SK-N-SH treated with all-trans-retinoic acid at 6 μM for 48 hours (cell line): ENCODE results near the gene ZNF610.

ENCODE experiments used
- ATAC-seq: fragments of 200-7000 bp; cut with Tn5 transposase; 3 replicates; pipeline ENCODE4 v1.9.1; 2020; ENCODE audit warnings: mild to moderate bottlenecking, moderate library complexity
- ARNTL ChIP-seq: fragments of 450-650 bp; formaldehyde crosslinking; IDR thresholded peaks from 2 replicates; pipeline ENCODE4 v1.5.0; 2020; ENCODE audit warnings: low read depth, mild to moderate bottlenecking, moderate library complexity, borderline replicate concordance
- BACH2 ChIP-seq: fragments of 250-450 bp; sonication (Bioruptor Pico); IDR thresholded peaks from 2 replicates; pipeline ENCODE4 v1.9.0; 2021; ENCODE audit warnings: mild to moderate bottlenecking, borderline replicate concordance
- CSDC2 ChIP-seq: fragments of 250-450 bp; sonication (Bioruptor Pico); IDR thresholded peaks from 2 replicates; pipeline ENCODE4 v1.5.0; 2020; ENCODE audit warnings: mild to moderate bottlenecking, moderate library complexity
- ESRRG ChIP-seq: fragments of 250-450 bp; sonication (Bioruptor Pico); IDR thresholded peaks from 2 replicates; pipeline ENCODE4 v1.6.1; 2021; ENCODE audit warnings: mild to moderate bottlenecking
- GLIS3 ChIP-seq: fragments of 250-450 bp; sonication (Bioruptor Pico); IDR thresholded peaks from 2 replicates; pipeline ENCODE4 v1.5.0; 2020; ENCODE audit warnings: mild to moderate bottlenecking, moderate library complexity
- ISL1 ChIP-seq: fragments of 250-450 bp; sonication (Bioruptor Pico); IDR thresholded peaks from 2 replicates; pipeline ENCODE4 v2.1.2; 2022; ENCODE audit warnings: mild to moderate bottlenecking, moderate library complexity
- OSR1 ChIP-seq: fragments of 250-450 bp; sonication (Bioruptor Pico); IDR thresholded peaks from 2 replicates; pipeline ENCODE4 v1.8.0; 2022; ENCODE audit warnings: moderate library complexity, mild to moderate bottlenecking, inconsistent platforms
- PPARA ChIP-seq: fragments of 250-450 bp; sonication (Bioruptor Pico); IDR thresholded peaks from 2 replicates; pipeline ENCODE4 v1.5.0; 2020; ENCODE audit warnings: mild to moderate bottlenecking, borderline replicate concordance
- RARB ChIP-seq: fragments of 250-450 bp; sonication (Bioruptor Pico); IDR thresholded peaks from 2 replicates; pipeline ENCODE4 v1.8.0; 2021; ENCODE audit warnings: mild to moderate bottlenecking, moderate library complexity
- SNAI2 ChIP-seq: fragments of 250-450 bp; sonication (Bioruptor Pico); IDR thresholded peaks from 2 replicates; pipeline ENCODE4 v1.5.0; 2020; ENCODE audit warnings: mild to moderate bottlenecking, moderate library complexity
- TOX ChIP-seq: fragments of 250-450 bp; sonication (Bioruptor Pico); IDR thresholded peaks from 2 replicates; pipeline ENCODE4 v1.8.0; 2021; ENCODE audit warnings: mild to moderate bottlenecking, moderate library complexity, borderline replicate concordance
- ZC3H10 ChIP-seq: fragments of 250-450 bp; sonication (Bioruptor Pico); IDR thresholded peaks from 2 replicates; pipeline ENCODE4 v1.5.1; 2021; ENCODE audit warnings: mild to moderate bottlenecking, moderate library complexity
- ZFP3 ChIP-seq: fragments of 250-450 bp; sonication (Bioruptor Pico); IDR thresholded peaks from 2 replicates; pipeline ENCODE4 v1.5.0; 2020; ENCODE audit warnings: mild to moderate bottlenecking, moderate library complexity
- ZFP30 ChIP-seq: fragments of 450-650 bp; formaldehyde crosslinking; IDR thresholded peaks from 2 replicates; pipeline ENCODE4 v1.5.0; 2022; ENCODE audit warnings: mild to moderate bottlenecking, moderate library complexity
- ZNF565 ChIP-seq: fragments of 450-650 bp; formaldehyde crosslinking; conservative IDR thresholded peaks from 2 replicates; pipeline ENCODE4 v1.5.0; 2020; ENCODE audit warnings: low read depth, mild to moderate bottlenecking, moderate library complexity
- ZNF8 ChIP-seq: fragments of 450-650 bp; formaldehyde crosslinking; IDR thresholded peaks from 2 replicates; pipeline ENCODE4 v1.5.0; 2020; ENCODE audit warnings: mild to moderate bottlenecking, moderate library complexity
- TF ChIP-seq, protein P1 (sequence below): fragments of 250-450 bp; sonication (Bioruptor Pico); IDR thresholded peaks from 2 replicates; pipeline ENCODE4 v1.5.1; 2021; ENCODE audit warnings: mild to moderate bottlenecking, moderate library complexity
- TF ChIP-seq, protein P2 (sequence below): fragments of 250-450 bp; sonication (Bioruptor Pico); IDR thresholded peaks from 2 replicates; pipeline ENCODE4 v1.5.1; 2020; ENCODE audit warnings: low read depth, mild to moderate bottlenecking, moderate library complexity
- TF ChIP-seq, protein P3 (sequence below): fragments of 250-450 bp; sonication (Bioruptor Pico); IDR thresholded peaks from 2 replicates; pipeline ENCODE4 v1.8.0; 2021; ENCODE audit warnings: low read depth, mild to moderate bottlenecking, moderate library complexity, borderline replicate concordance
- TF ChIP-seq, protein P4 (sequence below): fragments of 250-450 bp; sonication (Bioruptor Pico); IDR thresholded peaks from 2 replicates; pipeline ENCODE4 v1.5.0; 2020; ENCODE audit warnings: mild to moderate bottlenecking, moderate library complexity
- TF ChIP-seq, protein P5 (sequence below): fragments of 250-450 bp; sonication (Bioruptor Pico); IDR thresholded peaks from 2 replicates; pipeline ENCODE4 v1.8.0; 2020; ENCODE audit warnings: mild to moderate bottlenecking, moderate library complexity, borderline replicate concordance

Gene ZNF610

DNA sequence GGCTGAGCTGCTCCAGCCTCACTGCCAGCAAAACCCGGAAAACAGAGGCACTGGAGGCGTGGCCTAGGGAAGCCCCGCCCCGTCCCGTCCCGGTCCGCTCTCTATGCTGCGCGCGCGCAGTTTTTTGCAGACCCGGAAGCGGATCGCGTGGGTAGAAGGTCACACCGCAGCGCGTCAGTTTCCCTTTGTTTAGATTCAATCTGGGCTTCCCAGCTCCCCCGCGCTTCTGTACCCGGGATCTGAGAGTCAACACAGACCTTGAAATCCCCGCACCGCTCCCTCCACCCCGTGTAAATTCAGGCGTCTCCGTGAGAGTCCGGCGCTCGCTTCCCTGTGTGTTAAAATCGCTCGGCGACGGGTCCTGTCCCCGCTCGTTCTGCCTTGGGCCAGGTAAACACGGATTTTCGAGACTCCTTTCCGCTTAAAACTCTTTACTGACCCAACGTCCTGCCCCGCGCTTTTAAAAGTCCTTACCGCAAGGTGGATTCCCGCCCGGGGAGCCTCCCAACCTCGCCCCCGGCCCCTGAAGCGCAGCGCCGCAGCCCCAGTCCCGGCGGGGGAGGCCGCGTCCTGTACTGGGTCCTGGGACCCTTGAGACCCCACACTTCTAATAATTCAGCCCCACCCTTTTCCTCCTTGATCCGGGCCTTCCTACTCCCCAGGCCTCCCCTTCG is at the start of gene ZNF610:
TSS of gene ZNF610 (plus strand) at position 127 of the 674 bp plus-strand sequence. CDS start 12,930 bp downstream, outside the sequence.
- peak; percentile 98 for ATAC-seq
- TF ChIP-seq ZNF8 (CRISPR knock-in tag) (no peak), ZFP3 (CRISPR knock-in tag) (no peak)
- TF ChIP-seq, protein P1, sequence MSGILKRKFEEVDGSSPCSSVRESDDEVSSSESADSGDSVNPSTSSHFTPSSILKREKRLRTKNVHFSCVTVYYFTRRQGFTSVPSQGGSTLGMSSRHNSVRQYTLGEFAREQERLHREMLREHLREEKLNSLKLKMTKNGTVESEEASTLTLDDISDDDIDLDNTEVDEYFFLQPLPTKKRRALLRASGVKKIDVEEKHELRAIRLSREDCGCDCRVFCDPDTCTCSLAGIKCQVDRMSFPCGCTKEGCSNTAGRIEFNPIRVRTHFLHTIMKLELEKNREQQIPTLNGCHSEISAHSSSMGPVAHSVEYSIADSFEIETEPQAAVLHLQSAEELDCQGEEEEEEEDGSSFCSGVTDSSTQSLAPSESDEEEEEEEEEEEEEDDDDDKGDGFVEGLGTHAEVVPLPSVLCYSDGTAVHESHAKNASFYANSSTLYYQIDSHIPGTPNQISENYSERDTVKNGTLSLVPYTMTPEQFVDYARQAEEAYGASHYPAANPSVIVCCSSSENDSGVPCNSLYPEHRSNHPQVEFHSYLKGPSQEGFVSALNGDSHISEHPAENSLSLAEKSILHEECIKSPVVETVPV (CRISPR knock-in tag), result no peak
- TF ChIP-seq, protein P2, sequence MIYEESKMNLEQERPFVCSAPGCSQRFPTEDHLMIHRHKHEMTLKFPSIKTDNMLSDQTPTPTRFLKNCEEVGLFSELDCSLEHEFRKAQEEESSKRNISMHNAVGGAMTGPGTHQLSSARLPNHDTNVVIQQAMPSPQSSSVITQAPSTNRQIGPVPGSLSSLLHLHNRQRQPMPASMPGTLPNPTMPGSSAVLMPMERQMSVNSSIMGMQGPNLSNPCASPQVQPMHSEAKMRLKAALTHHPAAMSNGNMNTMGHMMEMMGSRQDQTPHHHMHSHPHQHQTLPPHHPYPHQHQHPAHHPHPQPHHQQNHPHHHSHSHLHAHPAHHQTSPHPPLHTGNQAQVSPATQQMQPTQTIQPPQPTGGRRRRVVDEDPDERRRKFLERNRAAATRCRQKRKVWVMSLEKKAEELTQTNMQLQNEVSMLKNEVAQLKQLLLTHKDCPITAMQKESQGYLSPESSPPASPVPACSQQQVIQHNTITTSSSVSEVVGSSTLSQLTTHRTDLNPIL (CRISPR knock-in tag), result no peak

DNA sequence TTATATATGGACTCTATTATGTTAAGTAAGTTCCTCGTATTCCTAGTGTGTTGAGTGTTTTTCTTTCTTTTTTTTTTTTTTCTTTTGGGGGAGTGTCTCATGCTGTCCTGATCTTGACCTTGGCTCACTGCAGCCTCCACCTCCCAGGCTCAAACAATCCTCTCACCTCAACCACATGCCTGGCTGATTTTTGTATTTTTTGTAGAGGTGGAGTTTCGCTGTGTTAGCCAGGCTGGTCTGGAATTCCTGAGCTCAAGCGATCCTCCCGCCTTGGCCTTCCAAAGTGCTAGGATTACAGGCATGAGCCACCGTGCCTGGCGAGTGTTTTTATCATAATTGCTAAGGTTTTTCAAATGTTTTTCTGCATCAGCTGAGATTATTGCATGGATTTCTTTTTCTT is 49.8 kb upstream of the ZNF610 start:
- ATAC-seq, result no peak
- TF ChIP-seq OSR1 (CRISPR knock-in tag) (no peak), RARB (no peak), BACH2 (no peak), GLIS3 (no peak), SNAI2 (no peak), ZNF565 (no peak), ZNF8 (CRISPR knock-in tag) (no peak), ZC3H10 (no peak), PPARA (CRISPR knock-in tag) (no peak), ZFP30 (CRISPR knock-in tag) (no peak), ESRRG (no peak), TOX (no peak), CSDC2 (no peak)
- TF ChIP-seq, protein P3, sequence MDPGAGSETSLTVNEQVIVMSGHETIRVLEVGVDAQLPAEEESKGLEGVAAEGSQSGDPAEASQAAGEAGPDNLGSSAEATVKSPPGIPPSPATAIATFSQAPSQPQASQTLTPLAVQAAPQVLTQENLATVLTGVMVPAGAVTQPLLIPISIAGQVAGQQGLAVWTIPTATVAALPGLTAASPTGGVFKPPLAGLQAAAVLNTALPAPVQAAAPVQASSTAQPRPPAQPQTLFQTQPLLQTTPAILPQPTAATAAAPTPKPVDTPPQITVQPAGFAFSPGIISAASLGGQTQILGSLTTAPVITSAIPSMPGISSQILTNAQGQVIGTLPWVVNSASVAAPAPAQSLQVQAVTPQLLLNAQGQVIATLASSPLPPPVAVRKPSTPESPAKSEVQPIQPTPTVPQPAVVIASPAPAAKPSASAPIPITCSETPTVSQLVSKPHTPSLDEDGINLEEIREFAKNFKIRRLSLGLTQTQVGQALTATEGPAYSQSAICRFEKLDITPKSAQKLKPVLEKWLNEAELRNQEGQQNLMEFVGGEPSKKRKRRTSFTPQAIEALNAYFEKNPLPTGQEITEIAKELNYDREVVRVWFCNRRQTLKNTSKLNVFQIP (CRISPR knock-in tag), result no peak
- TF ChIP-seq, protein P2 (CRISPR knock-in tag), result no peak
- TF ChIP-seq, protein P4, sequence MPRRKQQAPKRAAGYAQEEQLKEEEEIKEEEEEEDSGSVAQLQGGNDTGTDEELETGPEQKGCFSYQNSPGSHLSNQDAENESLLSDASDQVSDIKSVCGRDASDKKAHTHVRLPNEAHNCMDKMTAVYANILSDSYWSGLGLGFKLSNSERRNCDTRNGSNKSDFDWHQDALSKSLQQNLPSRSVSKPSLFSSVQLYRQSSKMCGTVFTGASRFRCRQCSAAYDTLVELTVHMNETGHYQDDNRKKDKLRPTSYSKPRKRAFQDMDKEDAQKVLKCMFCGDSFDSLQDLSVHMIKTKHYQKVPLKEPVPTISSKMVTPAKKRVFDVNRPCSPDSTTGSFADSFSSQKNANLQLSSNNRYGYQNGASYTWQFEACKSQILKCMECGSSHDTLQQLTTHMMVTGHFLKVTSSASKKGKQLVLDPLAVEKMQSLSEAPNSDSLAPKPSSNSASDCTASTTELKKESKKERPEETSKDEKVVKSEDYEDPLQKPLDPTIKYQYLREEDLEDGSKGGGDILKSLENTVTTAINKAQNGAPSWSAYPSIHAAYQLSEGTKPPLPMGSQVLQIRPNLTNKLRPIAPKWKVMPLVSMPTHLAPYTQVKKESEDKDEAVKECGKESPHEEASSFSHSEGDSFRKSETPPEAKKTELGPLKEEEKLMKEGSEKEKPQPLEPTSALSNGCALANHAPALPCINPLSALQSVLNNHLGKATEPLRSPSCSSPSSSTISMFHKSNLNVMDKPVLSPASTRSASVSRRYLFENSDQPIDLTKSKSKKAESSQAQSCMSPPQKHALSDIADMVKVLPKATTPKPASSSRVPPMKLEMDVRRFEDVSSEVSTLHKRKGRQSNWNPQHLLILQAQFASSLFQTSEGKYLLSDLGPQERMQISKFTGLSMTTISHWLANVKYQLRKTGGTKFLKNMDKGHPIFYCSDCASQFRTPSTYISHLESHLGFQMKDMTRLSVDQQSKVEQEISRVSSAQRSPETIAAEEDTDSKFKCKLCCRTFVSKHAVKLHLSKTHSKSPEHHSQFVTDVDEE, result no peak
- TF ChIP-seq, protein P5, sequence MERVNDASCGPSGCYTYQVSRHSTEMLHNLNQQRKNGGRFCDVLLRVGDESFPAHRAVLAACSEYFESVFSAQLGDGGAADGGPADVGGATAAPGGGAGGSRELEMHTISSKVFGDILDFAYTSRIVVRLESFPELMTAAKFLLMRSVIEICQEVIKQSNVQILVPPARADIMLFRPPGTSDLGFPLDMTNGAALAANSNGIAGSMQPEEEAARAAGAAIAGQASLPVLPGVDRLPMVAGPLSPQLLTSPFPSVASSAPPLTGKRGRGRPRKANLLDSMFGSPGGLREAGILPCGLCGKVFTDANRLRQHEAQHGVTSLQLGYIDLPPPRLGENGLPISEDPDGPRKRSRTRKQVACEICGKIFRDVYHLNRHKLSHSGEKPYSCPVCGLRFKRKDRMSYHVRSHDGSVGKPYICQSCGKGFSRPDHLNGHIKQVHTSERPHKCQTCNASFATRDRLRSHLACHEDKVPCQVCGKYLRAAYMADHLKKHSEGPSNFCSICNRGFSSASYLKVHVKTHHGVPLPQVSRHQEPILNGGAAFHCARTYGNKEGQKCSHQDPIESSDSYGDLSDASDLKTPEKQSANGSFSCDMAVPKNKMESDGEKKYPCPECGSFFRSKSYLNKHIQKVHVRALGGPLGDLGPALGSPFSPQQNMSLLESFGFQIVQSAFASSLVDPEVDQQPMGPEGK (CRISPR knock-in tag), result no peak

DNA sequence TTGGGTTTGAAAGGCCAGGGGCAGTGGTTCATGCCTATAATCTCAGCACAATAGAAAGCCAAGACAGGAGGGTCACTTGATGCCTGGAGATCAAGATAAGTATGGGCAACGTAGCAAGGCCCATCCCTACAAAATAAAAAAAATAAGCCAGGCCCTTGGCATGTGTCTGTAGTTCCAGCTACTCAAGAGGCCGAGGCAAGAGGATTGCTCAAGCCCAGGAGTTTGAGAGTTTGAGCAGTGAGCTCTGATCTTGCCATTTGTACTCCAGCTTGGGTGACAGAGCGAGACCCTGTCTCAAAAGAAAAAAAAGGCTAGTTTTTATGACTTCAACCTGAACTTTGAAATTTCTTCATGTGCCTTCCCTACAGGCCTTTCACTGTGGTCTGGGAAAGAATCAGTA is 44.3 kb upstream of the ZNF610 start:
- no peak for ATAC-seq
- TF ChIP-seq ZC3H10, result no peak
- no peak for TF ChIP-seq ZFP30 (CRISPR knock-in tag)
- TF ChIP-seq GLIS3, result no peak
- TF ChIP-seq SNAI2, result no peak
- TF ChIP-seq BACH2, result no peak
- TF ChIP-seq ISL1 (CRISPR knock-in tag), result no peak
- TF ChIP-seq, protein P1 (CRISPR knock-in tag), result no peak
- no peak for TF ChIP-seq OSR1 (CRISPR knock-in tag)
- no peak for TF ChIP-seq ARNTL (CRISPR knock-in tag)
- TF ChIP-seq, protein P3 (CRISPR knock-in tag), result no peak
- no peak for TF ChIP-seq PPARA (CRISPR knock-in tag)
- TF ChIP-seq, protein P2 (CRISPR knock-in tag), result no peak
